Naive B cell (primary cell): ENCODE measurements around the gene ITIH3. TPM values are rescaled to one million over a fixed set of nuclear protein-coding genes. Genes with fewer than 3 reads are reported as not detected.

Experiments
- ATAC-seq, 2 donors: fragments of 150-1000 bp; cut with Tn5 transposase; 2 replicates each; pipeline ENCODE4 v1.10.0; 2021; ENCODE audit warnings: low read depth in 2 of 2, mild to moderate bottlenecking in 2 of 2, moderate library complexity in 2 of 2
- DNase-seq: peaks from one replicate; pipeline ENCODE4 v3.0.0; 2022
- H3K27ac Mint-ChIP-seq, 6 donors: one replicate each; pipeline ENCODE4 v1.8.0; 2020 to 2022; ENCODE audit warnings: mild to moderate bottlenecking in 6 of 6, mixed read lengths in 6 of 6, moderate library complexity in 5 of 6, inconsistent platforms in 2 of 6
- H3K27me3 Mint-ChIP-seq, 3 donors: one replicate each; pipeline ENCODE4 v1.8.0; 2021 to 2022; ENCODE audit warnings: mixed read lengths in 3 of 3, mild to moderate bottlenecking in 1 of 3
- H3K36me3 Mint-ChIP-seq, 2 donors: one replicate each; pipeline ENCODE4 v1.8.0; 2020 to 2022; ENCODE audit warnings: mixed read lengths in 2 of 2, inconsistent platforms in 1 of 2, mild to moderate bottlenecking in 1 of 2
- H3K4me1 Mint-ChIP-seq, 3 donors: one replicate each; pipeline ENCODE4 v1.8.0; 2020 to 2022; ENCODE audit warnings: mixed read lengths in 3 of 3, inconsistent platforms in 1 of 3, mild to moderate bottlenecking in 1 of 3, moderate library complexity in 1 of 3
- H3K4me3 Mint-ChIP-seq, 8 donors: one replicate each; pipeline ENCODE4 v1.8.0; 2020 to 2022; ENCODE audit warnings: mild to moderate bottlenecking in 8 of 8, mixed read lengths in 8 of 8, moderate library complexity in 8 of 8, inconsistent platforms in 2 of 8
- H3K9me3 Mint-ChIP-seq, 7 donors: one replicate each; pipeline ENCODE4 v1.8.0; 2020 to 2022; ENCODE audit warnings: mixed read lengths in 7 of 7, mild to moderate bottlenecking in 5 of 7, inconsistent platforms in 2 of 7, moderate library complexity in 1 of 7
- polyA plus RNA-seq, 6 donors: library from polyadenylated mRNA; unstranded; fragments of 300-500 nt; fragmentation: Illumina TruSeq; gene quantifications; one replicate each; pipeline ENCODE4 v1.2.3, GENCODE V29; 2021; ENCODE audit warnings: low read depth in 6 of 6

ITIH3 gene
- polyA plus RNA-seq, 6 donors from 2014 or later: not detected

GRCh38 chr3:52784021-52784621 is 10.5 kb upstream of the ITIH3 start:
- Mint-ChIP-seq H3K27me3 (no peaks in the 10 kb centered on the region), H3K36me3 (no peaks in the 10 kb centered on the region), H3K4me3 (no peak overlapping the region), H3K9me3 (peaks cover 0 to 2% (median 0%) of the 10 kb centered on the region in 7 donors), H3K4me1 (peaks cover 16 to 19% (median 18%) of the 10 kb centered on the region in 3 donors), H3K27ac (peak overlapping the region in 1 of 6 donors; percentile 33)
- DNase-seq (no peak), ATAC-seq (no peak)

GRCh38 chr3:52784931-52785590 is 9.5 kb upstream of the ITIH3 start:
- peaks cover 7 to 10% (median 8%) of the 10 kb centered on the region in 3 donors for H3K4me1 Mint-ChIP-seq
- H3K4me3 Mint-ChIP-seq: no peak overlapping the region
- H3K36me3 Mint-ChIP-seq: no peaks in the 10 kb centered on the region
- ATAC-seq: no peak
- peak overlapping the region in 1 of 6 donors; percentile 39 for H3K27ac Mint-ChIP-seq
- no peaks in the 10 kb centered on the region for H3K27me3 Mint-ChIP-seq
- peaks cover 0 to 2% (median 0%) of the 10 kb centered on the region in 7 donors for H3K9me3 Mint-ChIP-seq
- no peak for DNase-seq

- H3K27me3 Mint-ChIP-seq: no peaks in the 10 kb centered on the region
- DNase-seq (no peak), ATAC-seq (no peak)
- H3K36me3 Mint-ChIP-seq: no peaks in the 10 kb centered on the region
- H3K9me3 Mint-ChIP-seq: peaks cover 0 to 2% (median 0%) of the 10 kb centered on the region in 7 donors
- H3K27ac Mint-ChIP-seq: no peak overlapping the region
- no peak overlapping the region for H3K4me3 Mint-ChIP-seq
- H3K4me1 Mint-ChIP-seq: peaks cover 0 to under 1% (median 0%) of the 10 kb centered on the region in 3 donors
Measured at GRCh38 chr3:52786330-52787215, 8.0 kb upstream of the ITIH3 start.

- Mint-ChIP-seq H3K36me3 (no peaks in the 10 kb centered on the region), H3K27me3 (no peaks in the 10 kb centered on the region), H3K4me3 (no peak overlapping the region), H3K27ac (peak overlapping the region in 1 of 6 donors; percentile 62), H3K4me1 (no peaks in the 10 kb centered on the region), H3K9me3 (peaks cover 0 to 2% (median 0%) of the 10 kb centered on the region in 7 donors)
- ATAC-seq: no peak
- DNase-seq: no peak
Measured at GRCh38 chr3:52787246-52787645, 7.3 kb upstream of the ITIH3 start.

GRCh38 chr3:52787672-52788625 is 6.6 kb upstream of the ITIH3 start:
- Mint-ChIP-seq H3K27ac (peak overlapping the region in 2 of 6 donors; percentile 15 to 57), H3K9me3 (peaks cover 0 to 2% (median 0%) of the 10 kb centered on the region in 7 donors), H3K27me3 (no peaks in the 10 kb centered on the region), H3K36me3 (no peaks in the 10 kb centered on the region), H3K4me3 (peak overlapping the region in 1 of 8 donors; percentile 77), H3K4me1 (no peaks in the 10 kb centered on the region)
- ATAC-seq: no peak
- no peak for DNase-seq

GRCh38 chr3:52788890-52789745 is 5.5 kb upstream of the ITIH3 start:
- Mint-ChIP-seq H3K9me3 (no peaks in the 10 kb centered on the region), H3K27ac (peak overlapping the region in 1 of 6 donors; percentile 22), H3K4me1 (peaks cover 0 to 2% (median 0%) of the 10 kb centered on the region in 3 donors), H3K4me3 (no peak overlapping the region), H3K27me3 (no peaks in the 10 kb centered on the region), H3K36me3 (no peaks in the 10 kb centered on the region)
- ATAC-seq (no peak), DNase-seq (no peak)

GRCh38 chr3:52789746-52790040 is 4.9 kb upstream of the ITIH3 start:
- DNase-seq (no peak), ATAC-seq (no peak)
- Mint-ChIP-seq H3K4me1 (peaks cover 0 to 2% (median 0%) of the 10 kb centered on the region in 3 donors), H3K27ac (peak overlapping the region in 1 of 6 donors; percentile 53), H3K4me3 (no peak overlapping the region), H3K36me3 (no peaks in the 10 kb centered on the region), H3K27me3 (no peaks in the 10 kb centered on the region), H3K9me3 (no peaks in the 10 kb centered on the region)

GRCh38 chr3:52790337-52790736 is 4.3 kb upstream of the ITIH3 start:
- H3K27me3 Mint-ChIP-seq: no peaks in the 10 kb centered on the region
- no peak overlapping the region for H3K27ac Mint-ChIP-seq
- no peaks in the 10 kb centered on the region for H3K36me3 Mint-ChIP-seq
- no peaks in the 10 kb centered on the region for H3K9me3 Mint-ChIP-seq
- peak overlapping the region in 1 of 8 donors; percentile 18 for H3K4me3 Mint-ChIP-seq
- no peak for ATAC-seq
- no peak for DNase-seq
- H3K4me1 Mint-ChIP-seq: peaks cover 0 to 2% (median 0%) of the 10 kb centered on the region in 3 donors

GRCh38 chr3:52790741-52791140 is 3.9 kb upstream of the ITIH3 start:
- Mint-ChIP-seq H3K27me3 (no peaks in the 10 kb centered on the region), H3K9me3 (no peaks in the 10 kb centered on the region), H3K36me3 (no peaks in the 10 kb centered on the region), H3K4me1 (peaks cover 0 to 2% (median 0%) of the 10 kb centered on the region in 3 donors), H3K4me3 (no peak overlapping the region), H3K27ac (no peak overlapping the region)
- no peak for DNase-seq
- ATAC-seq: no peak

GRCh38 chr3:52791366-52791765 is 3.2 kb upstream of the ITIH3 start:
- H3K9me3 Mint-ChIP-seq: peaks cover 0 to 2% (median 0%) of the 10 kb centered on the region in 7 donors
- no peak overlapping the region for H3K27ac Mint-ChIP-seq
- no peak for DNase-seq
- ATAC-seq: no peak
- no peak overlapping the region for H3K4me3 Mint-ChIP-seq
- H3K4me1 Mint-ChIP-seq: peaks cover 0 to 2% (median 0%) of the 10 kb centered on the region in 3 donors
- no peaks in the 10 kb centered on the region for H3K36me3 Mint-ChIP-seq
- no peaks in the 10 kb centered on the region for H3K27me3 Mint-ChIP-seq

GRCh38 chr3:52791928-52792327 is 2.7 kb upstream of the ITIH3 start:
- Mint-ChIP-seq H3K4me3 (no peak overlapping the region), H3K27me3 (no peaks in the 10 kb centered on the region), H3K4me1 (peaks cover 0 to 2% (median 0%) of the 10 kb centered on the region in 3 donors), H3K36me3 (no peaks in the 10 kb centered on the region), H3K27ac (no peak overlapping the region), H3K9me3 (peaks cover 0 to 2% (median 0%) of the 10 kb centered on the region in 7 donors)
- DNase-seq (no peak), ATAC-seq (no peak)

GRCh38 chr3:52792413-52792812 is 2.2 kb upstream of the ITIH3 start:
- Mint-ChIP-seq H3K27ac (no peak overlapping the region), H3K4me1 (peaks cover 0 to 2% (median 0%) of the 10 kb centered on the region in 3 donors), H3K4me3 (no peak overlapping the region), H3K27me3 (no peaks in the 10 kb centered on the region), H3K9me3 (peaks cover 0 to 2% (median 0%) of the 10 kb centered on the region in 7 donors), H3K36me3 (no peaks in the 10 kb centered on the region)
- ATAC-seq (no peak), DNase-seq (no peak)
